Left colon (tissue), 2 donors: ENCODE results near the gene CEMIP. TPM values are rescaled to one million over a fixed set of nuclear protein-coding genes. Genes with fewer than 3 reads are reported as not detected.

Experiments
- ATAC-seq: fragments of 200-7000 bp; cut with Tn5 transposase; one replicate; pipeline ENCODE4 v1.9.1; 2020; ENCODE audit warnings: mild to moderate bottlenecking, moderate library complexity
- DNase-seq, 2 donors: peaks; one replicate each; pipeline ENCODE4 v3.0.0-alpha.2; 2020
- intact Hi-C, 2 donors: fragments of 100-400 bp; cut with DNase I in 1 of 2; cut with micrococcal nuclease in 1 of 2; formaldehyde crosslinking; loops; one replicate each; pipeline versions ENCODE4 v1.11.2 to v1.14.0; 2022; cut with DNase I, micrococcal nuclease
- total RNA-seq, 2 donors: library from RNA; stranded (reverse); fragmentation: NEBNext Ultra II Directional; extraction: Animal tissue kit (Norgen Biotek cat#: 25700); gene quantifications; one replicate each; pipeline ENCODE4 v1.2.1, GENCODE V29; 2021
- donor health status: DM: no; HTN: no; CAD: no.
- donor health status: DM: yes; HTN: yes; CAD: no.

The CEMIP gene
- total RNA-seq, 2 donors from 2014 or later, result 1.1 to 1.7 TPM

GRCh38 chr15:80801891-80802680 lies 22.9 kb downstream of the CEMIP start:
- peak; percentile 99 for ATAC-seq
- DNase-seq, result peak; percentile 53 to 62

GRCh38 chr15:80803580-80804525 lies 24.7 kb downstream of the CEMIP start:
- intact Hi-C loops, result no loop called here
- no peak for ATAC-seq
- no peak for DNase-seq

More at GRCh38 chr15:80801891-80802680, 22.9 kb downstream of the CEMIP start:
- intact Hi-C loops, result no loop called here

GRCh38 chr15:80804970-80805495 lies 25.9 kb downstream of the CEMIP start:
- DNase-seq (no peak), ATAC-seq (peak; percentile 34)
- intact Hi-C loops, result no loop called here

GRCh38 chr15:80811781-80812315 lies 32.7 kb downstream of the CEMIP start:
- DNase-seq, result no peak
- intact Hi-C loops, result no loop called here
- no peak for ATAC-seq

GRCh38 chr15:80815106-80815505 lies 35.9 kb downstream of the CEMIP start:
- intact Hi-C loops, result no loop called here
- no peak for ATAC-seq
- DNase-seq, result no peak

GRCh38 chr15:80816049-80816653 lies 37.0 kb downstream of the CEMIP start:
- intact Hi-C loops, result no loop called here
- ATAC-seq (peak; percentile 26), DNase-seq (no peak)

- ATAC-seq, result no peak
- no peak for DNase-seq
- intact Hi-C loops, result no loop called here
Observed at GRCh38 chr15:80816936-80817335, 37.8 kb downstream of the CEMIP start.

- ATAC-seq, result no peak
- intact Hi-C loops, result no loop called here
- no peak for DNase-seq
Observed at GRCh38 chr15:80817901-80818300, 38.7 kb downstream of the CEMIP start.

- intact Hi-C loops, result no loop called here
- ATAC-seq (no peak), DNase-seq (no peak)
Observed at GRCh38 chr15:80819001-80819400, 39.8 kb downstream of the CEMIP start.

GRCh38 chr15:80820092-80820491 lies 40.9 kb downstream of the CEMIP start:
- no peak for DNase-seq
- no peak for ATAC-seq
- intact Hi-C loops, result loop anchor here in 1 of 2 donors (10.0 kb wide), 1 partner anchor 55 kb away; no protein-coding TSS in a partner anchor

- ATAC-seq (no peak), DNase-seq (no peak)
- intact Hi-C loops, result loop anchor here in 1 of 2 donors (10.0 kb wide), 1 partner anchor 57 kb away; no protein-coding TSS in a partner anchor
Observed at GRCh38 chr15:80822256-80822655, 43.1 kb downstream of the CEMIP start.

GRCh38 chr15:80822676-80823075 lies 43.5 kb downstream of the CEMIP start:
- intact Hi-C loops, result loop anchor here in 1 of 2 donors (10.0 kb wide), 1 partner anchor 58 kb away; no protein-coding TSS in a partner anchor
- DNase-seq (no peak), ATAC-seq (no peak)

- ATAC-seq (no peak), DNase-seq (no peak)
- intact Hi-C loops, result loop anchor here in 1 of 2 donors (10.0 kb wide), 1 partner anchor 58 kb away; no protein-coding TSS in a partner anchor
Observed at GRCh38 chr15:80823120-80823519, 44.0 kb downstream of the CEMIP start.

GRCh38 chr15:80823995-80824394 lies 44.8 kb downstream of the CEMIP start:
- no peak for ATAC-seq
- intact Hi-C loops, result loop anchor here in 1 of 2 donors (10.0 kb wide), 1 partner anchor 59 kb away; no protein-coding TSS in a partner anchor
- no peak for DNase-seq

GRCh38 chr15:80825361-80826030 lies 46.3 kb downstream of the CEMIP start:
- ATAC-seq, result no peak
- intact Hi-C loops, result loop anchor here in 1 of 2 donors (10.0 kb wide), 1 partner anchor 61 kb away; no protein-coding TSS in a partner anchor
- no peak for DNase-seq

- DNase-seq (no peak), ATAC-seq (no peak)
- intact Hi-C loops, result loop anchor here in 1 of 2 donors (10.0 kb wide), 1 partner anchor 64 kb away; no protein-coding TSS in a partner anchor
Observed at GRCh38 chr15:80828796-80829195, 49.6 kb downstream of the CEMIP start.

- ATAC-seq (no peak), DNase-seq (no peak)
Observed at GRCh38 chr15:80830677-80831076, 51.5 kb downstream of the CEMIP start.

GRCh38 chr15:80831192-80831591 lies 52.0 kb downstream of the CEMIP start:
- DNase-seq (no peak), ATAC-seq (no peak)
- intact Hi-C loops, result no loop called here

More at GRCh38 chr15:80830677-80831076, 51.5 kb downstream of the CEMIP start:
- intact Hi-C loops, result no loop called here
